Glutamatergic neuron (in vitro differentiated cells): ENCODE results near the gene FAM222B. TPM values are rescaled to one million over a fixed set of nuclear protein-coding genes. Genes with fewer than 3 reads are reported as not detected.

ENCODE experiments used
- DNase-seq: peaks from one replicate; pipeline ENCODE4 v3.0.0; 2022
- H3K27ac Mint-ChIP-seq: one replicate; pipeline ENCODE4 v1.8.0; 2020; ENCODE audit warnings: mild to moderate bottlenecking, mixed read lengths, inconsistent platforms; ENCODE audit not compliant: unreplicated experiment
- H3K27me3 Mint-ChIP-seq: one replicate; pipeline ENCODE4 v1.8.0; 2020; ENCODE audit warnings: mild to moderate bottlenecking, moderate library complexity, mixed read lengths, inconsistent platforms; ENCODE audit not compliant: unreplicated experiment
- H3K36me3 Mint-ChIP-seq: one replicate; pipeline ENCODE4 v1.8.0; 2020; ENCODE audit warnings: mild to moderate bottlenecking, mixed read lengths, inconsistent platforms; ENCODE audit not compliant: unreplicated experiment
- H3K4me1 Mint-ChIP-seq: one replicate; pipeline ENCODE4 v1.8.0; 2020; ENCODE audit warnings: mild to moderate bottlenecking, low read depth, mixed read lengths, inconsistent platforms; ENCODE audit not compliant: unreplicated experiment
- H3K4me3 Mint-ChIP-seq: one replicate; pipeline ENCODE4 v1.8.0; 2020; ENCODE audit warnings: mild to moderate bottlenecking, mixed read lengths, inconsistent platforms; ENCODE audit not compliant: unreplicated experiment
- H3K9me3 Mint-ChIP-seq: one replicate; pipeline ENCODE4 v1.8.0; 2020; ENCODE audit warnings: mild to moderate bottlenecking, moderate library complexity, mixed read lengths, inconsistent platforms; ENCODE audit not compliant: unreplicated experiment
- total RNA-seq: library from RNA; stranded (reverse); fragmentation: NEBNext Ultra II Directional; extraction: Animal tissue kit (Norgen Biotek cat#: 25700); gene quantifications from one replicate; pipeline ENCODE4 v1.2.1, GENCODE V29; 2021; ENCODE audit not compliant: unreplicated experiment
- TF ChIP-seq, protein P1 (sequence below): fragments of 200-600 bp; sonication (generic); IDR thresholded peaks from one replicate; pipeline ENCODE4 v1.5.0; 2021; ENCODE audit not compliant: partially characterized antibody, unreplicated experiment

The FAM222B gene
- total RNA-seq, 1 donor from 2014 or later = 44.0 TPM

- Mint-ChIP-seq H3K27ac (peak overlapping the region; percentile 12), H3K4me1 (no peaks in the 10 kb centered on the region), H3K9me3 (peaks cover 12% of the 10 kb centered on the region), H3K36me3 (peaks cover 8% of the 10 kb centered on the region), H3K27me3 (peaks cover 3% of the 10 kb centered on the region), H3K4me3 (no peak overlapping the region)
- TF ChIP-seq, protein P1, sequence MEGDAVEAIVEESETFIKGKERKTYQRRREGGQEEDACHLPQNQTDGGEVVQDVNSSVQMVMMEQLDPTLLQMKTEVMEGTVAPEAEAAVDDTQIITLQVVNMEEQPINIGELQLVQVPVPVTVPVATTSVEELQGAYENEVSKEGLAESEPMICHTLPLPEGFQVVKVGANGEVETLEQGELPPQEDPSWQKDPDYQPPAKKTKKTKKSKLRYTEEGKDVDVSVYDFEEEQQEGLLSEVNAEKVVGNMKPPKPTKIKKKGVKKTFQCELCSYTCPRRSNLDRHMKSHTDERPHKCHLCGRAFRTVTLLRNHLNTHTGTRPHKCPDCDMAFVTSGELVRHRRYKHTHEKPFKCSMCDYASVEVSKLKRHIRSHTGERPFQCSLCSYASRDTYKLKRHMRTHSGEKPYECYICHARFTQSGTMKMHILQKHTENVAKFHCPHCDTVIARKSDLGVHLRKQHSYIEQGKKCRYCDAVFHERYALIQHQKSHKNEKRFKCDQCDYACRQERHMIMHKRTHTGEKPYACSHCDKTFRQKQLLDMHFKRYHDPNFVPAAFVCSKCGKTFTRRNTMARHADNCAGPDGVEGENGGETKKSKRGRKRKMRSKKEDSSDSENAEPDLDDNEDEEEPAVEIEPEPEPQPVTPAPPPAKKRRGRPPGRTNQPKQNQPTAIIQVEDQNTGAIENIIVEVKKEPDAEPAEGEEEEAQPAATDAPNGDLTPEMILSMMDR = no peak
- DNase-seq = no peak
These were observed 81.7 kb downstream of the FAM222B start for GRCh38 chr17:28760601-28761562.

DNA sequence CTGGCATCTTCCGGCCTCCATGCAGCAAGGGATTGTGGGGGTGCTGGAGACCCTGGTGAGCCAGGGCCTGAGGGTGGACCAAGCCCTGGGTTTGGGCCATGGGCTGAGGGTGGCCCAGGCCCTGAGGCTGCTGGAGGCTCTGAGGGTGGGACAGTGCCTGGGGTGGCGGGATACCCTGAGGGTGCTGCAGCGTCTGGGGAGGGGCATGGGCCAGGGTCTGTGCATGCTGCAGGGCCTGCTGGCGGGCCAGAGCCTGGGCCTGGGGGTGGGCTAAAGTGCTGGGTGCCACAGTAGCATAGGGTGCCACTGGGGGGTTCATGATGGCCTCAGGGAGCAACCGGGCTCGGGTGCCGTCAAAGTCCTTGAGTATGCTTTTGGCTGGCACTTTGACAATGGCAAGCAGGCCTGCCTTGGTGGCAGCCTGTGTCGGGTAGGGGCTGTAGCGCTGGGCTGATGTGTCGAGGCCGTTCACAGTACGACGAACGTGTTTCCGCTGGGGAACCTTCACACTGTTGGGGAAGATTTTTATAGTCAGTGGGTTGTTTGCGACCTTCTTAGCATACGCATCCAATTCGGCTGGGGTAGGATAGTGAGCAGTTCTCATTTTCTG is 83.2 kb downstream of the FAM222B start:
- Mint-ChIP-seq H3K4me3 (no peak overlapping the region), H3K9me3 (peaks cover 16% of the 10 kb centered on the region), H3K27ac (no peak overlapping the region), H3K36me3 (peaks cover 8% of the 10 kb centered on the region), H3K27me3 (peaks cover 3% of the 10 kb centered on the region), H3K4me1 (no peaks in the 10 kb centered on the region)
- no peak for DNase-seq
- TF ChIP-seq, protein P1 = no peak

GRCh38 chr17:28758411-28759121 is 84.0 kb downstream of the FAM222B start:
- no peaks in the 10 kb centered on the region for H3K4me1 Mint-ChIP-seq
- peaks cover 4% of the 10 kb centered on the region for H3K27me3 Mint-ChIP-seq
- H3K9me3 Mint-ChIP-seq = peaks cover 17% of the 10 kb centered on the region
- DNase-seq = no peak
- TF ChIP-seq, protein P1 = no peak
- peaks cover 8% of the 10 kb centered on the region for H3K36me3 Mint-ChIP-seq
- H3K27ac Mint-ChIP-seq = no peak overlapping the region
- H3K4me3 Mint-ChIP-seq = no peak overlapping the region

- Mint-ChIP-seq H3K27me3 (peaks cover 5% of the 10 kb centered on the region), H3K4me1 (no peaks in the 10 kb centered on the region), H3K27ac (no peak overlapping the region), H3K9me3 (peaks cover 17% of the 10 kb centered on the region), H3K36me3 (peaks cover 8% of the 10 kb centered on the region), H3K4me3 (no peak overlapping the region)
- no peak for DNase-seq
- TF ChIP-seq, protein P1 = no peak
These were observed 86.4 kb downstream of the FAM222B start for GRCh38 chr17:28756049-28756804.
